Progenitor cell of endocrine pancreas (in vitro differentiated cells): ENCODE measurements around the gene TJAP1. TPM values are rescaled to one million over a fixed set of nuclear protein-coding genes. Genes with fewer than 3 reads are reported as not detected.
"Not testable (repeated sequence)": the region's sequence is repeated elsewhere in the genome, so short reads cannot be mapped to it uniquely, and the experiment has no call there.

Source experiments
- DNase-seq: peaks from one replicate; pipeline ENCODE4 v3.0.0; 2021; ENCODE audit warnings: low spot score; ENCODE audit not compliant: unreplicated experiment
- H3K27ac Mint-ChIP-seq: 2 replicates; pipeline ENCODE4 v1.8.0; 2021; ENCODE audit warnings: mild to moderate bottlenecking, moderate library complexity, mixed read lengths
- H3K27me3 Mint-ChIP-seq: 2 replicates; pipeline ENCODE4 v1.8.0; 2021; ENCODE audit warnings: mixed read lengths
- H3K36me3 Mint-ChIP-seq: 2 replicates; pipeline ENCODE4 v1.8.0; 2022; ENCODE audit warnings: mixed read lengths; ENCODE audit not compliant: insufficient read depth
- H3K4me1 Mint-ChIP-seq: 2 replicates; pipeline ENCODE4 v1.8.0; 2021; ENCODE audit warnings: low read depth, mixed read lengths
- H3K4me3 Mint-ChIP-seq: 2 replicates; pipeline ENCODE4 v1.8.0; 2021; ENCODE audit warnings: low read depth, mild to moderate bottlenecking, moderate library complexity, mixed read lengths
- H3K9me3 Mint-ChIP-seq: 2 replicates; pipeline ENCODE4 v1.8.0; 2021; ENCODE audit warnings: low read depth, mixed read lengths
- total RNA-seq: library from RNA; stranded (reverse); gene quantifications from 2 replicates; pipeline ENCODE4 v1.2.1, GENCODE V29; 2021
- TF ChIP-seq, protein P1 (sequence below): fragments of 200-600 bp; sonication (generic); IDR thresholded peaks from one replicate; pipeline ENCODE4 v1.5.0; 2021; ENCODE audit warnings: antibody characterized with exemption, mild to moderate bottlenecking; ENCODE audit not compliant: unreplicated experiment

Gene TJAP1
- total RNA-seq, 1 donor from 2014 or later: 65.8 TPM

DNA sequence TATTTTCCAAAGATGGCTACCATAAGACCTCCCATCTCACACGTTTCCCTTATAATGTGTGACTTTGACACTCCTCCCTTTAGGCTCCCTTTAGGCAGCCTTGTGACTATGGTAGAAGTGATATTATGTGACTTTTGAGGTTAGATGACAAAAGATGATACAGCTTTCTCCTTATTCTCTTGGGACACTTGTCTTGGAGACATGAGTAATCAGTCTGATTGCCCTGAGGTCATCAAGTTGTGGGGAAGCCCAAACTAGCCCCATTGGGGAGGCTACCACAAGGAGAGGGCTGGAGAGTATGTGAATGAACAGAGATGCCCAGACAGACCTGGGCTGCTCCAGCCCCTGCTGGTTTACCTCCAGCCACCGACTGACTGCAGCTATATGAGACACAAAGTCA is 11.4 kb upstream of the TJAP1 start:
- TF ChIP-seq, protein P1, sequence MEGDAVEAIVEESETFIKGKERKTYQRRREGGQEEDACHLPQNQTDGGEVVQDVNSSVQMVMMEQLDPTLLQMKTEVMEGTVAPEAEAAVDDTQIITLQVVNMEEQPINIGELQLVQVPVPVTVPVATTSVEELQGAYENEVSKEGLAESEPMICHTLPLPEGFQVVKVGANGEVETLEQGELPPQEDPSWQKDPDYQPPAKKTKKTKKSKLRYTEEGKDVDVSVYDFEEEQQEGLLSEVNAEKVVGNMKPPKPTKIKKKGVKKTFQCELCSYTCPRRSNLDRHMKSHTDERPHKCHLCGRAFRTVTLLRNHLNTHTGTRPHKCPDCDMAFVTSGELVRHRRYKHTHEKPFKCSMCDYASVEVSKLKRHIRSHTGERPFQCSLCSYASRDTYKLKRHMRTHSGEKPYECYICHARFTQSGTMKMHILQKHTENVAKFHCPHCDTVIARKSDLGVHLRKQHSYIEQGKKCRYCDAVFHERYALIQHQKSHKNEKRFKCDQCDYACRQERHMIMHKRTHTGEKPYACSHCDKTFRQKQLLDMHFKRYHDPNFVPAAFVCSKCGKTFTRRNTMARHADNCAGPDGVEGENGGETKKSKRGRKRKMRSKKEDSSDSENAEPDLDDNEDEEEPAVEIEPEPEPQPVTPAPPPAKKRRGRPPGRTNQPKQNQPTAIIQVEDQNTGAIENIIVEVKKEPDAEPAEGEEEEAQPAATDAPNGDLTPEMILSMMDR: no peak
- no peaks in the 10 kb centered on the region for H3K9me3 Mint-ChIP-seq
- no peak overlapping the region for H3K27ac Mint-ChIP-seq
- no peaks in the 10 kb centered on the region for H3K36me3 Mint-ChIP-seq
- H3K27me3 Mint-ChIP-seq: peaks cover 26% of the 10 kb centered on the region
- DNase-seq: no peak
- H3K4me3 Mint-ChIP-seq: no peak overlapping the region
- peaks cover 5% of the 10 kb centered on the region for H3K4me1 Mint-ChIP-seq

- not testable (repeated sequence) for H3K4me1 Mint-ChIP-seq, H3K27ac Mint-ChIP-seq, H3K4me3 Mint-ChIP-seq, H3K9me3 Mint-ChIP-seq, H3K36me3 Mint-ChIP-seq, DNase-seq
- peaks cover 19% of the 10 kb centered on the region for H3K27me3 Mint-ChIP-seq
These were observed 10.1 kb upstream of the TJAP1 start for GRCh38 chr6:43467265-43467664.

DNA sequence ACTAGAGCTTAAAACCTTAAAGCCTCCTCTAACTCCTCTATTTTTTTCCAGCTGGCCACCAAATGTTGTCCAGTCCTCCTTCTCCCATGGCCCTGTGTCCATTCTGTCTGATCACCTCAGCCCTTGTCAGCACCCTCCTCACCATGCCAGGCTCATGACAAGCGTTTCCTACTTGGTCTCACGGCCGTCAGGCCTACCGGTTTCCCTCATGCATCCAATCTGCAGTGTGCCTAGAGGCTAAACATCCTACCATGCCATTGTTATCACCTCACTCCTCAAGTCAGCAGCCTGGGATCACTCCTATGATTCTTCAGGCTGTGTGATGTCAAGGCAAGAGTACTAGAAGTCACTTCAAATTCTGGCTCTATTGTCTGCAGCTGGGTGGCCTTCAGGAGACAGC is 9.6 kb upstream of the TJAP1 start:
- Mint-ChIP-seq H3K27me3 (peaks cover 14% of the 10 kb centered on the region), H3K9me3 (no peaks in the 10 kb centered on the region), H3K4me3 (no peak overlapping the region), H3K4me1 (peaks cover 5% of the 10 kb centered on the region), H3K27ac (no peak overlapping the region), H3K36me3 (no peaks in the 10 kb centered on the region)
- TF ChIP-seq, protein P1: no peak
- no peak for DNase-seq

GRCh38 chr6:43468240-43468639 is 9.1 kb upstream of the TJAP1 start:
- Mint-ChIP-seq H3K36me3 (no peaks in the 10 kb centered on the region), H3K4me3 (no peak overlapping the region), H3K4me1 (peaks cover 5% of the 10 kb centered on the region), H3K9me3 (no peaks in the 10 kb centered on the region), H3K27ac (no peak overlapping the region), H3K27me3 (peaks cover 10% of the 10 kb centered on the region)
- TF ChIP-seq, protein P1: no peak
- DNase-seq: no peak

- no peak overlapping the region for H3K27ac Mint-ChIP-seq
- no peaks in the 10 kb centered on the region for H3K36me3 Mint-ChIP-seq
These were observed 8.4 kb upstream of the TJAP1 start for GRCh38 chr6:43468748-43469681.

More at GRCh38 chr6:43468748-43469681, 8.4 kb upstream of the TJAP1 start:
- TF ChIP-seq, protein P1: no peak
- DNase-seq: no peak
- peaks cover 9% of the 10 kb centered on the region for H3K27me3 Mint-ChIP-seq
- H3K9me3 Mint-ChIP-seq: no peaks in the 10 kb centered on the region
- no peak overlapping the region for H3K4me3 Mint-ChIP-seq
- peaks cover 5% of the 10 kb centered on the region for H3K4me1 Mint-ChIP-seq
